K562 (cell line): Measurements from ENCODE around the gene ANAPC4. TPM values are rescaled to one million over a fixed set of nuclear protein-coding genes. Genes with fewer than 3 reads are reported as not detected.

Source experiments
- ATAC-seq: fragments of 200-7000 bp; cut with Tn5 transposase; 3 replicates; pipeline ENCODE4 v1.9.1; 2020; ENCODE audit warnings: moderate library complexity
- BruUV-seq: library from RNA; stranded (reverse); fragments of 400-500 nt; replicated peaks from 2 replicates; lab custom pipeline; 2021; lab: Mats Ljungman, UMichigan
- CTCF ChIA-PET: fragments of 300-600 bp; formaldehyde crosslinking; extraction: SDS; loops from one replicate; lab custom pipeline; 2021; ENCODE audit warnings: low intra/inter-chr PET ratio; lab: Yijun Ruan, JAX
- POLR2A ChIA-PET: fragments of 300-600, 350-650 bp; sonication (Branson Sonifier 250); formaldehyde crosslinking; extraction: SDS; loops from one replicate; lab custom pipeline; 2021; ENCODE audit warnings: antibody characterized with exemption, inconsistent platforms; lab: Yijun Ruan, JAX
- DNase-seq, 4 experiments: peaks; one replicate each; pipeline versions ENCODE4 v3.0.0 to v3.0.0-alpha.2; 2011 to 2018; ENCODE audit warnings: low spot score in 3 of 4, mixed read lengths in 3 of 4; ENCODE audit errors: extremely low read depth in 1 of 4
- FAIRE-seq: peaks from 2 replicates; lab custom pipeline; 2011; peaks lifted over from hg19 to GRCh38; lab: Jason Lieb, UNC
- H2AFZ ChIP-seq: 2 replicates; pipeline ENCODE4 v1.6.0; 2011; ENCODE audit warnings: low read depth, low read length, control low read depth, inconsistent platforms
- H3K27ac ChIP-seq: fragments of 200-600 bp; 3 replicates; pipeline ENCODE4 v1.8.0; 2011; ENCODE audit warnings: low read depth, mild to moderate bottlenecking, control low read depth, inconsistent platforms, low read length, moderate library complexity, mixed read lengths; ENCODE audit errors: extremely low read depth
- H3K27me3 ChIP-seq, 2 experiments: fragments of 300-600 bp in 1 of 2; 2 replicates in 1 of 2; 3 replicates in 1 of 2; pipeline versions ENCODE4 v1.6.0 to v1.8.0; 2011; ENCODE audit warnings: inconsistent platforms in 2 of 2, low read length in 2 of 2, mild to moderate bottlenecking in 1 of 2, mixed read lengths in 1 of 2, moderate library complexity in 1 of 2; ENCODE audit not compliant: control insufficient read depth in 2 of 2, insufficient read depth in 2 of 2
- H3K36me3 ChIP-seq: fragments of 300-600 bp; 3 replicates; pipeline ENCODE4 v1.8.0; 2011; ENCODE audit warnings: mild to moderate bottlenecking, low read length, inconsistent platforms; ENCODE audit not compliant: control insufficient read depth, insufficient read depth
- H3K4me1 ChIP-seq, 2 experiments: fragments of 200-600 bp in 1 of 2; replicated peaks in 1 of 2; 2 replicates in 1 of 2; 3 replicates in 1 of 2; pipeline versions ENCODE4 v1.5.1 to v1.8.0; 2011; ENCODE audit warnings: inconsistent platforms in 2 of 2, low read length in 2 of 2, mild to moderate bottlenecking in 1 of 2, mixed read lengths in 1 of 2, moderate library complexity in 1 of 2; ENCODE audit not compliant: control insufficient read depth in 2 of 2, insufficient read depth in 2 of 2
- H3K4me2 ChIP-seq: 2 replicates; pipeline ENCODE4 v1.6.1; 2011; ENCODE audit warnings: low read length, control low read depth, inconsistent platforms, mixed read lengths; ENCODE audit not compliant: insufficient read depth
- H3K4me3 ChIP-seq: fragments of 200-600 bp; sonication (generic), shearing (Covaris generic); 2 replicates; pipeline ENCODE4 v1.5.1; 2016; ENCODE audit warnings: control low read depth, inconsistent platforms
- H3K79me2 ChIP-seq: fragments of 200-600 bp; 3 replicates; pipeline ENCODE4 v1.8.0; 2011; ENCODE audit warnings: low read length, inconsistent platforms; ENCODE audit not compliant: control insufficient read depth, insufficient read depth
- H3K9ac ChIP-seq, 2 experiments: 2 replicates each; pipeline versions ENCODE4 v1.6.0 to v1.6.1; 2011; ENCODE audit warnings: low read depth in 2 of 2, low read length in 2 of 2, control low read depth in 1 of 2, inconsistent platforms in 1 of 2, mild to moderate bottlenecking in 1 of 2, mixed read lengths in 1 of 2; ENCODE audit not compliant: insufficient read depth in 1 of 2
- H3K9me1 ChIP-seq: one replicate; pipeline ENCODE4 v1.6.0; 2011; ENCODE audit warnings: inconsistent platforms, mild to moderate bottlenecking, low read length, moderate library complexity; ENCODE audit not compliant: control insufficient read depth, insufficient read depth
- H3K9me3 ChIP-seq: replicated peaks from 2 replicates; pipeline ENCODE4 v1.5.1; 2011; ENCODE audit warnings: low read depth, low read length, inconsistent platforms; ENCODE audit not compliant: control insufficient read depth, insufficient read depth
- H4K20me1 ChIP-seq: replicated peaks from 2 replicates; pipeline ENCODE4 v1.6.1; 2011; ENCODE audit warnings: low read length, inconsistent platforms, mixed read lengths; ENCODE audit not compliant: control insufficient read depth, insufficient read depth
- CEBPB ChIP-seq: fragments of 450-650 bp; IDR thresholded peaks from 2 replicates; pipeline ENCODE4 v1.6.1; 2016; ENCODE audit warnings: missing genetic modification characterization, missing compliant biosample characterization
- DIDO1 ChIP-seq: fragments of 450-650 bp; IDR thresholded peaks from 2 replicates; pipeline ENCODE4 v1.6.1; 2016; ENCODE audit warnings: low read depth, missing biosample characterization, missing genetic modification characterization
- FOXA3 ChIP-seq, 2 experiments: fragments of 450-650 bp in 1 of 2; sonication (generic) in 1 of 2; formaldehyde crosslinking; IDR thresholded peaks in 1 of 2; conservative IDR thresholded peaks in 1 of 2; 2 replicates each; pipeline versions ENCODE4 v1.4.0 to v1.8.0; 2020 to 2022; ENCODE audit warnings: mild to moderate bottlenecking in 2 of 2, missing genetic modification reagents in 1 of 2
- MAZ ChIP-seq, 2 experiments: fragments of 450-650 bp in 1 of 2; sonication (generic) in 1 of 2; formaldehyde crosslinking; IDR thresholded peaks in 1 of 2; conservative IDR thresholded peaks in 1 of 2; 2 replicates each; pipeline versions ENCODE4 v1.4.0 to v1.5.0; 2020; ENCODE audit warnings: mild to moderate bottlenecking in 1 of 2, missing genetic modification reagents in 1 of 2
- MBD1 ChIP-seq: fragments of 250-450 bp; sonication (Bioruptor Pico); IDR thresholded peaks from 2 replicates; pipeline ENCODE4 v1.8.0; 2022; ENCODE audit warnings: inconsistent platforms
- PTBP1 ChIP-seq: fragments of 200-400 bp; formaldehyde crosslinking; IDR thresholded peaks from 2 replicates; pipeline ENCODE4 v1.6.1; 2017; ENCODE audit warnings: low read depth, low read length
- ZNF518B ChIP-seq: fragments of 250-450 bp; sonication (Bioruptor Pico); IDR thresholded peaks from 2 replicates; pipeline ENCODE4 v1.5.0; 2021; ENCODE audit warnings: mild to moderate bottlenecking, moderate library complexity
- WGBS: fragments of 100-300 bp; shearing (Covaris generic); methylation state at CpG from one replicate; pipeline ENCODE4 v1.1.6; 2016; ENCODE audit warnings: low coverage, mixed read lengths; ENCODE audit not compliant: insufficient coverage; ENCODE audit errors: missing lambda C conversion rate; 5-methylcytosine and 5-hydroxymethylcytosine counted together
- in situ Hi-C: fragments of 300-500 bp; cut with MboI; formaldehyde crosslinking; loops from 4 replicates; pipeline ENCODE4 v1.15.0; 2018; ENCODE audit warnings: inconsistent platforms, mixed read lengths
- intact Hi-C: fragments of 100-400 bp; cut with micrococcal nuclease; formaldehyde crosslinking; loops from 2 replicates; pipeline ENCODE4 v1.14.2; 2022
- polyA plus RNA-seq, 8 experiments: library from polyadenylated mRNA; depleted of rRNA in 4 of 8; stranded (reverse) in 5 of 8; unstranded in 3 of 8; fragments of >200 nt; fragmentation: Nextera tagmentation in 2 of 8; fragmentation: Illumina TruSeq in 1 of 8; extraction: Ambion mirVana in 2 of 8; extraction: Trizol in 1 of 8; gene quantifications; 2 replicates each; pipeline versions ENCODE4 v1.2.1 to v1.2.3, GENCODE V29; 2011 to 2014; ENCODE audit warnings: inconsistent platforms in 1 of 8, missing spikeins in 1 of 8
- total RNA-seq, 7 experiments: library from RNA; depleted of rRNA in 6 of 7; stranded (reverse); fragments of >200 nt in 6 of 7; fragmentation: Illumina TruSeq in 2 of 7; extraction: Trizol in 2 of 7; gene quantifications; 2 replicates each; pipeline versions ENCODE4 v1.2.1 to v1.2.3, GENCODE V29; 2011 to 2021; ENCODE audit warnings: low replicate concordance in 1 of 7

Gene ANAPC4
- total and polyA plus RNA-seq, 9 of the 15 experiments (the other 6 are each of a cell fraction or from before 2014, with no cell fraction given): 23.9 to 47.0 (median 31.9) TPM

- Histone ChIP-seq H3K27ac (no peak overlapping the region), H2AFZ (no peak overlapping the region), H3K4me1 (peaks cover 0 to 5% of the 10 kb centered on the region in 2 experiments; a peak in 1 of 5 replicates), H3K9ac (no peak overlapping the region), H3K9me1 (no peaks in the 10 kb centered on the region), H3K4me3 (no peak overlapping the region), H3K36me3 (peaks cover 67% of the 10 kb centered on the region), H3K4me2 (no peak overlapping the region), H3K79me2 (no peaks in the 10 kb centered on the region), H4K20me1 (no peaks in the 10 kb centered on the region), H3K9me3 (no peaks in the 10 kb centered on the region), H3K27me3 (no peaks in the 10 kb centered on the region)
- FAIRE-seq: no peak
- no peak for DNase-seq
- TF ChIP-seq CEBPB (tag): peak; percentile 46; the same call in 1 of the 2 replicates
- TF ChIP-seq DIDO1 (tag): no peak
- ChIA-PET CTCF (no interaction called here), POLR2A (no interaction called here)
- in situ Hi-C loops: no loop called here
- ATAC-seq: no peak
- BruUV-seq: no TSS peak
- 100% methylated on average over 2 of the region's 2 CpGs for WGBS
- intact Hi-C loops: no loop called here
Measured at GRCh38 chr4:25417014-25417413, 40.0 kb downstream of the ANAPC4 start.

GRCh38 chr4:25420931-25421330 lies 43.9 kb downstream of the ANAPC4 start:
- ChIA-PET POLR2A (interaction anchor here (1.6 kb wide), 1 partner anchor 14 kb away, joined by 3 read pairs; no protein-coding TSS in a partner anchor), CTCF (no interaction called here)
- intact Hi-C loops: no loop called here
- TF ChIP-seq PTBP1 (no peak), MAZ (CRISPR knock-in tag; conservative IDR thresholded peaks at IDR 0.05 in 1 of 2, IDR thresholded peaks at IDR 0.05 in 1 of 2) (no peak), FOXA3 (CRISPR knock-in tag; conservative IDR thresholded peaks at IDR 0.05 in 1 of 2, IDR thresholded peaks at IDR 0.05 in 1 of 2) (no peak), MBD1 (CRISPR knock-in tag) (no peak), ZNF518B (CRISPR knock-in tag) (no peak)
- in situ Hi-C loops: no loop called here
- peak; percentile 15 for FAIRE-seq
- H3K9me1 ChIP-seq: no peaks in the 10 kb centered on the region
- no peaks in the 10 kb centered on the region for H3K27me3 ChIP-seq
- no peak overlapping the region for H3K27ac ChIP-seq
- no peak overlapping the region for H2AFZ ChIP-seq
- no peaks in the 10 kb centered on the region for H3K79me2 ChIP-seq
- WGBS: 93% methylated on average over 1 of the region's 1 CpG
- H3K4me1 ChIP-seq: peaks cover 0 to 5% of the 10 kb centered on the region in 2 experiments; a peak in 1 of 5 replicates
- H3K4me3 ChIP-seq: no peak overlapping the region
- no TSS peak for BruUV-seq
- no peaks in the 10 kb centered on the region for H4K20me1 ChIP-seq
- H3K4me2 ChIP-seq: no peak overlapping the region
- no peak for ATAC-seq
- peaks cover 32% of the 10 kb centered on the region for H3K36me3 ChIP-seq
- no peak for DNase-seq
- no peak overlapping the region for H3K9ac ChIP-seq
- H3K9me3 ChIP-seq: no peaks in the 10 kb centered on the region
